ENCODE data around the gene RBM19.

Gene RBM19

GRCh38 chr12:113899561-113900471 lies 66.3 kb downstream of the RBM19 start:
- no peak for DNase-seq (ENCODE audit: extremely low read depth, low read depth)
- TF ChIP-seq CTCF (IDR thresholded peaks at IDR 0.05; ENCODE audit: low read depth, low read length): no peak

GRCh38 chr12:113899042-113899560 lies 67.0 kb downstream of the RBM19 start:
- TF ChIP-seq CTCF (IDR thresholded peaks at IDR 0.05; ENCODE audit: low read depth, low read length): no peak
- DNase-seq (ENCODE audit: extremely low read depth, low read depth): no peak

GRCh38 chr12:113898466-113898865 lies 67.7 kb downstream of the RBM19 start:
- DNase-seq (ENCODE audit: extremely low read depth, low read depth): no peak

GRCh38 chr12:113897406-113897805 lies 68.7 kb downstream of the RBM19 start:
- no peak for DNase-seq (ENCODE audit: extremely low read depth, low read depth)
- TF ChIP-seq CTCF (IDR thresholded peaks at IDR 0.05; ENCODE audit: low read depth, low read length): no peak

More at GRCh38 chr12:113898466-113898865, 67.7 kb downstream of the RBM19 start:
- no peak for TF ChIP-seq CTCF (IDR thresholded peaks at IDR 0.05; ENCODE audit: low read depth, low read length)

GRCh38 chr12:113896841-113897240 lies 69.3 kb downstream of the RBM19 start:
- no peak for TF ChIP-seq CTCF (IDR thresholded peaks at IDR 0.05; ENCODE audit: low read depth, low read length)

GRCh38 chr12:113896194-113896593 lies 69.9 kb downstream of the RBM19 start:
- DNase-seq (ENCODE audit: extremely low read depth, low read depth): no peak
- TF ChIP-seq CTCF (IDR thresholded peaks at IDR 0.05; ENCODE audit: low read depth, low read length): no peak

More at GRCh38 chr12:113896841-113897240, 69.3 kb downstream of the RBM19 start:
- DNase-seq (ENCODE audit: extremely low read depth, low read depth): no peak

- no peak for TF ChIP-seq CTCF (IDR thresholded peaks at IDR 0.05; ENCODE audit: low read depth, low read length)
Measured at GRCh38 chr12:113895176-113895575, 70.9 kb downstream of the RBM19 start.

More at GRCh38 chr12:113895176-113895575, 70.9 kb downstream of the RBM19 start:
- no peak for DNase-seq (ENCODE audit: extremely low read depth, low read depth)

Data from AG09319 (cell line).